GM18519 (cell line): ENCODE results near the gene CAV2.

Source experiments
- ATAC-seq: cut with Tn5 transposase; IDR thresholded peaks from one replicate; pipeline ENCODE4 v1.9.1; 2021; ENCODE audit warnings: mild to moderate bottlenecking, moderate library complexity; ENCODE audit not compliant: unreplicated experiment, low FRiP score

CAV2 gene

DNA sequence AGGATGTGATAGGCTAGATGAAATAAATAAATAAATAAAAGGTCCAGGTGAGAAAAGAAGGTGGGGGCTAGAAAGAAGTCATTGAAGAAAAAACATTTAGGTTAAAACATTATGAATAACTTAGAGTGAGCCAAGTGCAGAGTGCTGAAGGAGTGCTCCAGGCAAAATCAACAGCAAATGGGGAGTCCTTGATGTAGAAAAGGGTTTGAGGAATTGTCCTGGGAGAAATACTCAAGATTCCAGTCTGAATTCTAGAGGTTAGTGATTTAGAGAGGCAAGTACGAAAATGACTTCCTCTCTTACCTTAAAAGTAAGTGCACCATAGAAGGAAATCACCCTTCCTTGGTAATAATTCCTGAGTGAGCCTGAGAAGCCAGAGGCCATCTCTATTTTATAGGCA, 44.9 kb downstream of the CAV2 start:
- no peak for ATAC-seq

GRCh38 chr7:116545411-116545993, 46.0 kb downstream of the CAV2 start:
- no peak for ATAC-seq

DNA sequence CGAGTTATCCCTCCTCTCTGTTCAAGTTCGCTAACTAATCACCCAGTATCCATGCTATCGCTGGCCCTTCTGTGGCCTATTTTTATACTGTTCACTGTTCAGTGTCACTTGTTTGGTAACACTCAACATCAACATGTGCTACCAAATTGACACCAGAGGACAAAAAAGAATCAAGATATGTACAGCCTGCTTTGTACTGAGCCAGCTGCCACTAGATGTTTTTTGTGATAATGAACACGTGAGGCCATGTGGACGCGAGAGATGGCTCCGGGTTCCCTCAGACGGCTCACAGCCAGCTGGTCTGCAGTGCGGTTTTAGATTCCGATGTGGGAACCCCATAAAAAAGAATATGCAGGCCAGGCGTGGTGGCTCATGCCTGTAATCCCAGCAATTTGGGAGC, 46.5 kb downstream of the CAV2 start:
- no peak for ATAC-seq

- ATAC-seq = no peak
These were observed 47.4 kb downstream of the CAV2 start for GRCh38 chr7:116546916-116547315.

- no peak for ATAC-seq
These were observed 47.8 kb downstream of the CAV2 start for GRCh38 chr7:116547347-116547746.

DNA sequence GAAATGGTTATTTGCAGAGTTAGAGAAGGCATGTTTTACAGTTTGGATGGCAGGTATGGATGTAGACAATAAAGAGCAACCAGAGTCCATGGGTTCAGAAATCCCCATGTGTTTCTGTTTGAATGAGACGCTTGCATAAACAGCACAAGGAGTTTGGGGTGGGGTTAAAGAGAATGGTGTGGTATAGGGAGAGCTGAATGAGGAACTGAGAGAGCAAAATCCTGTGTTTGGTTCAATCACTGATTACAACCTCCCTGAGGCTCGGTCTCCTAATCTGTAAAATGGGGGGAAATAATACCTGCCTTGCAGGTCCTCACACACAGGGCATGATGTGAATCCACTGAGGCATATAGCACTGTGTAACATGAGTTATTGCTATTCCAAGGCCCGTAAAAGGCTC, 49.0 kb downstream of the CAV2 start:
- peak; percentile 90 for ATAC-seq

DNA sequence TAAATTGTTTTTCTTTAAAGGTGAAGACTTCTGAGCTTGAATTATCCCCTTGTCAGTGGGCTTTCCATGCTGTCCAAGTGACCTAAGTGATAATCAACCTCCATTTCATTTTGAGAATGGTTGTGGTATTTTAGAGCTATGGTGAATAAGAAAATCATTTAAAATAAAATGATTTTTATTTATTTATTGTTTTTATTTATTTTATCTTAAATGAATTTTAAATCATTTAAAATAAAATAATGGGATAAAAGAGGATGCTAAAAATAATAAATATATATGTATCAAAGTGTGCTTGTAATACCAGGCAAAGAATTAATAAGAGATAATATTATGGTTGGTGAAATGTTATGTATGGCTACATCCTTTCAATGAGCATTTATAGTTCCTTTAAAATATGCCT, 49.8 kb downstream of the CAV2 start:
- no peak for ATAC-seq

GRCh38 chr7:116551692-116552091, 52.2 kb downstream of the CAV2 start:
- no peak for ATAC-seq

GRCh38 chr7:116552602-116553001, 53.1 kb downstream of the CAV2 start:
- no peak for ATAC-seq

- ATAC-seq = no peak
These were observed 53.8 kb downstream of the CAV2 start for GRCh38 chr7:116553168-116553964.

- no peak for ATAC-seq
These were observed 54.9 kb downstream of the CAV2 start for GRCh38 chr7:116554436-116554835.

GRCh38 chr7:116554911-116555310, 55.4 kb downstream of the CAV2 start:
- no peak for ATAC-seq

GRCh38 chr7:116557066-116557585, 57.6 kb downstream of the CAV2 start:
- ATAC-seq = no peak

- ATAC-seq = no peak
These were observed 58.4 kb downstream of the CAV2 start for GRCh38 chr7:116557901-116558300.
